Measurements from ENCODE around the gene HLA-DOB.
A peak's percentile ranks its signal among the peaks of the same experiment; 100 is the strongest.

The HLA-DOB gene

DNA sequence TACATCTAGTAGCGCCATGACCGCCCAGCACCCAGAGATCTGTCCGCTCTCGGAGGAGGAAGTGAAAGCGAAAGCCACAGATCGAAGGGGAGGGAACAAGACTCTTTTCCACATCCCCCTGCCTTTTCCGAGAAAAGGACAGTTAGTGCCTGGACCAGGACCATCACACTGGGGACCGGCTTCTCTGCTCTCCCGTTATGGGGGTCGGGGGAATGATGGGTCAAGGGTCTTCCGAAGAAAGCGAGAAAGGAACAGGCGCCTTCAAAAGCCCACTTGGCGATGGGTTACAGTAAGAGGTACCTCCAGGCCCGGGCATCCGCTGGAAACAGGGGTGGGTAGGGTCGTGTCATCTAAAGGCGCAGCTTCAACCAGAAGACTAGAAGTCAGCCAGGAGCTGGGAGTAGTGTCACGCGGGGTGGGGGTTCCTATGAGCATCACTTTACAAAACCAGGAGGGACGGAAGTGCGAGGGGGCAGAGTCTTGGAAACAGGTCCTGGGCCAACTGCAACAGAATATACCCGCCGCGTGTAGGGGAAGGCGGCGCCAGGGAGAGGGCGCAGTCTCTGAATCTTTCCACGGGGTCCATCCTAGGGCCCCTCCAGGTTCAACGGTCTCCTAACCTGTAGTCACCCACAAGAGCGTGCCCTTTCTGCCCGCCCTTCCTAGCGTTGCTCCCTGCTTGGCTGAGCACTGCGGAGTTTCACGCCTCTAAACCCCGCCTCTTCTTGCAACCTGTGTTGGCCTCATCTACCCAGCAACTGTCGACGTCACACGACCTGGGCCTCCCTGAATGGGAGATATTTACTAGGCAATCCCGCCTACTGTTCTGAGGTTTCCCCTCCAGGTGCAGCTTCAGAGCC, 27.4 kb upstream of the HLA-DOB start, which contains the start of gene PSMB8:
TSS of gene PSMB8 (minus strand) at position 69 of the 860 bp plus-strand sequence. CDS start at position 18, 51 bp downstream.
- DNase-seq = peak; percentile 37 to 95 (median 86)

DNA sequence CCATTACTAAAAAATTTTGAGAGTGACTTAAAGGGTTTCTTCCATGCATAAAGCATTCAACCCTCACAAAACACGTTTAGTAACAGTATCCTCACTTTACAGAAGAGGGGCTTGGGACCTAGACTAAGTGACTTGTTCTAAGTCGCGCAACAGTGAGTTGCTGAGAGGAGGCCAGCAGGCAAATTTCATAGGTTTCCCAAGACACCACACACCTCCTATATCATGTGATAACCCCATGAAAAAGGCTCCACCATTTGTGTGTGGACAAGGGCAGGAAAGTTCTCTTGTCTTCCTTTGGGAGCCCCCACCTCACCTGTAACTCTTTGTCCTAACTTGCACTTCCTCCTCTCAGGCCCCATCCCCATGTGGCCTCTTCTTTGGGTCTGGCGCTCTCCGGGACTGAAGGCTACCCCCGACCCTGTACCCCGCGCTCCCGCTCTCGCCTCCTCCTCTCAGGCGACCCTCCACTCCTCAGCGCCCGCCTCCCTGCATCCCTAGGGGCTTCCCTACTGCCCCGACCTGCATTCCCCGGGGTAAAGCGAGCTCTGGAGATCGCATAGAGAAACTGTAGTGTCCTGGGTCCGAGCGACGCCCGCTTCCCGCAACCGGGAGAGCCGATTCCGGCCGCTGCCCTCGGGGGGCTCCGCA, 26.7 kb upstream of the HLA-DOB start:
- DNase-seq = peak in 4 of 51 donors; percentile 6 to 50 (median 35)

DNA sequence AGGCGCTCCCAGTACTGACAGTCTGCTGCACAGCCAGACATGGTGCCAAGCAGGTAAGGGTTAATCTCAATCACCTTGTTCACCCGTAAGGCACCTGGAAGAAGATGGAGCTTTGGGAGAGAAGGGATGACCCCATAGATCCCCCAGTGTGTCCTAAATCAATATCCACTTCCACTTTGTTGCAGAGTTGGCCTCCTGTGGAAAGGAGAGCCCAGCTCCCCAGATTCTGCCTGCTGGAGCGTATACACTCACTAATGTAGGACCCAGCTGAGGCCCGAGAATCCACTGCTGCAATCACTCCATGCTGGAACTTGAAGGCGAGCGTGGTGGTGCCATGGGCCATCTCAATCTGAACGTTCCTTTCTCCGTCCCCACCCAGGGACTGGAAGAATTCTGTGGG, 25.9 kb upstream of the HLA-DOB start:
- DNase-seq = no peak

DNA sequence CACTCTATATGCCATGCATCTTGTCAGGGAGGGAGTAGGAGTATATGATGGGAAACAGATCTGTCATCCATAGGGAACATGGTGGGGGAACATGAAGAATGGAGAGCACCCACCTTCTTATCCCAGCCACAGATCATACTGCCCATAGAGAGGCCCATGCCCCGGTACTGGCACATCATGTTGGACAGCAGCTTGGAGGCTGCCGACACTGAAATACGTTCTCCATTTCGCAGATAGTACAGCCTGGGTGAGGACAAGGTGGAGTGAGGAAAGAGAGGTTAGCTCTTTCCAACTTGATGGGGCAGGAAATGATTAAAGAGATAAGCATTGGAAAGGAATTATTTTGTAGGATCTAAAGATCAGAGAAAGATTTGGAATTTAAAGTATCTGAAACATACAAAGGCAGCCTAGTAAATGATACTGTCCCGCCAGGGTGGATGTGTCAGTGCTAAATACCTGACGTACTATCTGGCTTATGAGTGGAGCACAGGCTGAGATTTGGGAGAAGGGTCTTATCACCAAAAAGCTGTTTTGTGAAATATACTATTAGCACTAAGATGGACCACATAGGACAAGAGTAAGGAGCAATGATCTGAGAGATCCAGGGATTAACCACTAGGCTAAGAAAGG, 25.3 kb upstream of the HLA-DOB start:
- no peak for DNase-seq

DNA sequence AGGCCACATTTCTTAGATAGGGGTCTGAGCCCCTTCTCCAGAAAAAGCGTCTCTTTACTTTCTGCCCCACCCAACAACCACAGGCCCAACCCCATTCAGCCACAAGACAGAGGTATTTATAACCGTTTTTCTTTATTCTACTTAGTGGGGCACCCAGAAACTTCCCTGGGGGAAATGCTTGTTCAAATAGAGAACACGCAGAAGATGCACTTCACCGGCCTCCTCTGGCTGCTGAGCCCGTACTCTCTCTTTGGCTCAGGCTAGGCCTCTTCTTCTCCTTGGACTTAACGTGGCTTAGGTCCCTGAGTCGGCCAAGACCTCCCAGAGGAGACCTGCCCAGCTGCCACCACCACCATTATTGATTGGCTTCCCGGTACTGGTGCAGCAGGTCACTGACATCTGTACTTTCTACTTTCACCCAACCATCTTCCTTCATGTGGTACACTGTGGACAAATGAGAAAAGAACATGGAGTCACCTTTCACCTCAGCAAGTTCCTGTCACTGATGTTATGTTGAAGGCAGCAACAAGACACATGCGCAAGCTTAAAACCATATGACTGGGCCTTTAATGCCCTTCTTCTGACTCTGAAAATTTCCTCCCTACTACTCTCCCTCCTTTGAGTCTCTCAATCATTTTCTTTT, 23.9 kb upstream of the HLA-DOB start:
- DNase-seq = no peak

DNA sequence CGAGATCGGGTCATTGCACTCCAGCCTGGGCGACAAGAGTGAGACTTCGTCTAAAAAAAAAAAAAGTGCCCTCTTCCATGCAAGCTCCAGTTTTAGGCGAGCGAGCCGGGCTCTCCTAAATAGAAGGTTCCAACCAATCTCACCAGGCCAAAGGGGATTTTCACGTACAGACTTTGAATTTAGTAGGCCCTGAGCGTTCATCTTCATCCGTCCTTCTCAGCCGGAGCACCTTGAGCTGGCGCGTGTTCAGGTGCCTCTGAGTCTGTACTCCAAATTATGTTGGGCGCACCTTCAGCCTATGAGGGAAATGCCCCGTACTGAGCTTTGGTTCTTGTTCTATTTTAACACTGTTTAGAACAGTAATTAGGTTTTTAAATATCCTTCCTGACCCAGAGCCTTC, 22.6 kb upstream of the HLA-DOB start:
- DNase-seq = no peak

DNA sequence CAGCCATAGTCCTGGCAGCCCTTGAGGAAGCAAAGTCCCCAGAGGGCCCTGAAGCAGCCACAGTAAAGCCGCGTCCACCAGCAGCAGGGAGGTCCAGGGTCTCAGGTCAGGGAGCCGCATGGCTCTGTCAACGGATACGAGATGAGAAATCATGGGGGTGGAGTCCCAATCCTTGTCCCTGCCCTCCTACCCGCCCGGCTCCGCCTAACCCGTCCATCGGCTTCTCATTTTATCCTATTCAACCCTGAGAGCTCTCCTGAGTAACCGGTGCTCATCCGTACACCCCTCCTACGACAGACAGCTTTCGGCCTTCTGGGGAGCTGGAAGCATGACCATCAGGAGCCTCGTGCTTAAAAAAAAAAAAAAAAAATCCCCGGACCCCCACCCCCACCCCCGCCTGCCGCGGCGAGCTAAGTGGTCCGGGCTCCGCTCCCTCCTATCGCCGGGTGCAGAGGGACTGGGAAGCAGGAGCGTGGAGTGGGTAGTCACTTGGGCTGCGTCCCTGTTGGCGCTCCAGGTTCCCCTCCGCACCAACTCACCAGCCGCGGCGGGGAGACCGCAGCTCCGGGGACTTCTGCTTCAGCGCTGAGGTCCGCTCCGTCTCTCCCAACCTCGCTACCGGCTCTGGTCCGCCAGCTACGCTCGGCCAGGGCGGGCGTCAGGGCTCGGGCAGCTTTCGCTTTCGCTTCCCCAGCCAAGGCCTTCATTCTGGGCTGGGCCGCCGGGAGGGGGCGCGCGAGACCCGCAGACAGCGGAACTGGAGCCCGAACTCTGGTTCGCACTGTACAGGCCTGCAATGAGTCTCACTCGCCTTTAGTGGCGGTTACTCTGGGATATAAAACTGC, 21.5 kb upstream of the HLA-DOB start, which contains the start of gene TAP2:
TSS of gene TAP2 (minus strand) at position 626 of the 845 bp plus-strand sequence. CDS start at position 120, 506 bp downstream.
- peak; percentile 33 to 98 (median 90) for DNase-seq

DNA sequence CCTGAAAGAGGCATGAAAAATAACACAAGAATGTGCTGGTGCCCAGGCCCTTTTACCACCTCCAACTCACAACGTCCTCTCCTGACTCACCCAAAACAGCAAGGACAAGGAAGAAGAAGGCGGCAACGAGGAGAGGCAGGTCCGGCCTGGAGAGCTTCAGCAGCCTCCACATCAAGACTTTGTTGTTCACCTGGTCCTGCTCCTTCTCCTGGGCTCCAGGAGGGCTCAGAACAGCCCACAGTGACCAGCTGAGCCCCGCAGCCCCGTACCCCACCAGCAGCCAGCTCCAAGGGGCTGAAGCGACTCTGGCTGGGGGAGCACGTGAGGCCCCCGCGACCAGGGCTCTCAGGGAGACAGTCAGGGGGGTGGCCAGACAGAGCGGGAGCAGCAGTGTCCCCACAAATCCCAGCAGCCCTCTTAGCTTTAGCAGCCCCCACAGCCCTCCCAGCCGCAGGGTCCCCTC, 20.9 kb upstream of the HLA-DOB start:
- DNase-seq = peak in 4 of 51 donors; percentile 9 to 53 (median 27)

DNA sequence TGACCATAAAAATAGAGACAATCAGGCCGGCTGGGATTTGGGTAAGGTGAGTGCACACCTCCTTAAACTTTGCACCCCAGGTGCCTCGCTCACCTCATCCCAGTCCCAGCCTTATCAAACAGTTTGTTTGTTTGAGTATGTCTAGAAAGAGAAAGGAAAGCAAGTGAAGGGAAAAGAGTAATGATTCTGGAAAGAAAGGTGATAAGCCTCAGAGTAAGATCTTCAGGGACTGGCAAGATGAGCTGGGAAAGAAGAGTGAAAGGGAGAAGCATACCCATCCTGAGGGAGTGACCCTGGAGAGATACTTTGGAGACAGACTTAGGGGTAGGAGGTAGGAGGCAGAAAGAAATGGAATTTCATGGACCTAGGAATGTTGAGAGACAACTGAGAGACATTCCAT, 20.1 kb upstream of the HLA-DOB start:
- DNase-seq = no peak

DNA sequence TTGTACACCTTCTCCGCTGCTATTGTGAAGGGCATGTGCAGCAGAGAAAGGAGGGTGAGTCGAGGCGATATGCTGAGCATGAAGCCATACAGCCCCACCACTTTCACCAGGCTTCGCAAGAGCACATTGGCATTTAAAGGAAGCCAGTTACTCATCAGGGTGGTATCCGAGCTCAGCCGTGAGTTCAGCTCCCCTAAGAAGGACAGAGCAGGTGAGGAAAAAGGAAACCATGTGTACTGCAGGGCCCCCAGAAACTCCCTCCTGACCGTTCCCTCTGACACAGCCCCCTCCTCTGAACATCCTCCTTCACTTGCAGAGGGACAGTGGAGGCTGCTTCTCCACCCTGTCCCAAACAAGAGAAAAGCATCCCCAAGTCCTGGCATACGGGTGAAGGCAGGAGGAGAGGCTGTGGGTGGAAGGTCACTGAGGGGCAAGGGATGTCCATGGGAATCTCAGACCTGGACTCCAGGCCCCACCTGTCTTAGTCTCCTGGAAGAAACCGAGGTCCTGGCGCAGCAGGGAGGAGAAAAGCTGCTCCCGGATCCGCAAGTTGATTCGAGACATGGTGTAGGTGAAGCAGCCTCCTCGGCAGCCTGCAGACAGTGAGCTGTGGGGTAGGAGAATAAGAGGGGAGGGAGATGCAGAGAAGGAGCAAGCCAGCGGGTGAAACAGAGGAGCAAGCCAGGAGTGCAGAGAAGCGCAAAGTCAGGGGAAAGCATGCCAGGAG, 18.5 kb upstream of the HLA-DOB start:
- no peak for DNase-seq

DNA sequence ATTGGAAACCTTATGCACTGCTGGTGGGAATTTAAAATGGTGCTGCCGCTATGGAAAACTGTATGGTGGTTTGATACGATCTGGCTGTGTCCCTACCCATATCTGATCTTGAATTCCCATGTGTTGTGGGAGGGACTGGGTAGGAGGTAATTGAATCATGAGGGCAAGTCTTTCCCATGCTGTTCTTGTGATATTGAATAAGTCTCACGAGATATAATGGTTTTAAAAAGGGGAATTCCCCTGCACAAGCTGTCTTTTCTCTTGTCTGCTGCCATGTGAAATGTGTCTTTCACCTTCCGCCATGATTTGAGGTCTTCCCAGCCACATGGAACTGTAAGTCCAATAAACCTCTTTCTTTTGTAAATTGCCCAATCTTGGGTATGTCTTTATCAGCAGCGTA, 16.9 kb upstream of the HLA-DOB start:
- DNase-seq = no peak

DNA sequence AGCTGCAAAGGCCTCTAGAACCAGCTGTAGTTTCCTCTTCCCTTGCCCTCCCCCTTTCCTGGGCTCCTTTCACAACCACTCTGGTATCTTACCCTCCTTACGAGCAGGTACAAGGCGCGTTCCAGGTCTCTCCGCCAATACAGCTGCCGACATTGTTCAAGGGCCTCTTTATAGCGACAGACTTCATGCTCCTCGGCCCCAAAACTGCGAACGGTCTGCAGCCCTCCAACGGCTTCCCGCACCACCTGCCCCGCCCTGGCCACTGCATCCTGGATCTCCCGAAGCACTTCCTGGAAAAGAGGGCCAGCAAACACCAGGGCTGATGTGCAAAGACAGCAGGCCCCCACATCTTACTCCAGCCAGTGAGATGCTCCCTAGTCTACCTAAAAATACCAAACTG, 15.7 kb upstream of the HLA-DOB start:
- DNase-seq = no peak

DNA sequence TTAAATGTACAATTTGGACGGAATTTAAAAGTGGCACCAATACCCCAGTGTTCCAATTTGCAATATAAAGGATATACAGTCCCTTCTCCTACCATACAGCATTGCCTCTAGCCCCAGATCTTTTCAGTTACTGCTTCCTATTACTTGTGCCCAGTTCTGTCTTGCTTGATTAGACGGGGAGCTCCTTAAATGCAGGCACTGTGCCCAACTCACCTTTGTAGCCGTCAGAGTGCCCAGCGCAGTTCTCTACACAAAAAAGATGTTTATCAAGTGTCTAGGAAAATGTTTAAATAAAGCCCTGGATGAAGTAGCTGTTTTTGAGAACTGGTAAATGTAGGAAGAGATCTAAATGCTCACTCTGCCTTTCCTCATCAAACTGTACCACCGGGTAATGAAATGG, 14.1 kb upstream of the HLA-DOB start:
- no peak for DNase-seq

DNA sequence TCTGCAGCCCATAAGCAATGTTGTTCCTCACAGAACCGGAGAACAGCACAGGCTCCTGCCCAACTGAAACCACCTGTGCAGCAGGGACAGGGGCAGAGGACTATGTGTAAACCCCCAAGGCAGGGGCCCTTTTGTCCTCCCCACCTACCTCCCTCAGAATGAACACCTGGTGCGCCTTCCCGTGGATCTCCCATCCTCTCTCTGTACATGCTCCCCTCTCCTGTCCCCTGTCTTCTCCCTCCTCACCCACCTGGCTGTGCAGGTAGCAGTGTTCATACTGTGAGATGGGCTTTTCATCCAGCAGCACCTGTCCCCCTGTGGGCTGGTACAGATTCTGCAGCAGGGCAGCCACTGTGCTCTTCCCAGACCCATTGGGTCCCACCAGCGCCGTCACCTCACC, 13.2 kb upstream of the HLA-DOB start:
- DNase-seq = no peak

DNA sequence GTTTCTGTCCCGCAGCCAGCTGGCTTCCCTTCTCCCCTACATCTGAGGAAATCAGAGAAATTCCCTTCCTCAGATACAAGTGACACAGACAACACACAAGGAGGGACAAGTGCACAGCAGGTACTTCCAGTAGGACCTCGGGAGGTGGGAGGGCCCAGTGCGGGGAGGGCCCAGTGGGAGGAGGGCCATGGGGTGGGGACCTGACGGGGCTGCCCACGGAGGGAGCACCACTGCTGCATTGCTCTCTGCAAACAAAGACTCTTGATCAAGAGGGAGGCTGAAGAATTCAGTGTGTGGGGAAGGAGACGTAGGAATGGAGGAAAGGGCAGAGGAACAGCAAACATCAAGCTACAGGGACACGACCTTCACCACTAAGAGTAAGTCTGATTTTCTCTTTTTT, 12.7 kb upstream of the HLA-DOB start:
- DNase-seq = no peak

DNA sequence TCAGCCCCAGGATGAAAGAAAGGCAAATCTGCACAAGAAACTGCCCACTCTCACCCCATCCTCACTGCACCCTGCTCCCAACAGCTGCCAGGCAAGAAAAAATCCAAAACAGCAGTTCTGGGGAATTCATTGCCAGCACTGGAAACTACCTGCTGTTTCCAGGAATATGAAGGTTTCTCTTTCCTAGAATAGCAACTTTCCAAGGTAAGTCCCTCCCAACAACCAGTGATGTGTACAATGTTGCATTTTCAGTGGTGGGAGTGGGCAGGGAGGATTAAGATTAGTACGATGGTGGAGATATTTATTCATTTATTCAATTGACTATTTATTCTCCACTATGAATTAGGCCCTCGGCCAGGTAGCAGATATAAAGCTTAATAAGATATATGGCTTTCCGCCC, 10.2 kb upstream of the HLA-DOB start:
- DNase-seq = no peak

DNA sequence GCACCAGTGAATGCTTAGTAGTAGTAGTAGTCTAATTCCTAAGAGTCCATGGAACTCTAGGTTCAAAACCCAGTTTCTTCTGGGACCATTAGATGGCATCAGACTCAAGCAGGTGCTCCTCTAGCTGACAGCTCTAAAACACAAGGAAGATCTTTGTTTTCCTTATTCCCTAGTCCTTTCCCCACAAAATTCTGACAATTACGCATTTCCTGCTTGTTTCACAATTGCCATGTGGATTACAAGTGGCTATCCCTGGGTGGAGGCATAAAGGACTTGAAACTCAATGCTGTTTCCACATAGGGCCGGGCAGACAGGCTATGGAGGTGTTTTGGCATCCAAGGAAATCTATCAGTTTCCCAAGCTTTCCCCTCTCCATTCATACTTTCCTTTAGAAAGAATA, 9.2 kb upstream of the HLA-DOB start:
- DNase-seq = peak in 1 of 51 donors; percentile 7

DNA sequence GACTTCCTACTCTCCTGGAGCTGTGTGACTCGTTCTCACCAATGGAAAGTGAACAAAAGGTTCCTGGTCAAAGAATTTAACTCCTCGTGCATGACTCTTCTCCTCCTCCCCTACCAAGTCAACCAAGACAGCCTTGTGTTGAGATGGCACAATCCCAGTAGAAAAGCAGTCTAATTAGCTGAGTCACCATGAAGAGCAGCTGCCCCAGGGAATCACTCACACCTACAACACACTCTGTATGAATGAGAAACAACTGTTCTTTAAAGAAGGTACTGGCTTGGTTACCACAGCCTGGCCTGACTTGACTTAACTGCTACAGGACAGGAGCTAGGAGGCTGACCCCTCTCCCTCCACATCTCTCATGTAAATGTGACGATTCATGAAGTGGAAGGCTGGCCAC, 2.9 kb upstream of the HLA-DOB start:
- peak in 1 of 51 donors; percentile 13 for DNase-seq

DNA sequence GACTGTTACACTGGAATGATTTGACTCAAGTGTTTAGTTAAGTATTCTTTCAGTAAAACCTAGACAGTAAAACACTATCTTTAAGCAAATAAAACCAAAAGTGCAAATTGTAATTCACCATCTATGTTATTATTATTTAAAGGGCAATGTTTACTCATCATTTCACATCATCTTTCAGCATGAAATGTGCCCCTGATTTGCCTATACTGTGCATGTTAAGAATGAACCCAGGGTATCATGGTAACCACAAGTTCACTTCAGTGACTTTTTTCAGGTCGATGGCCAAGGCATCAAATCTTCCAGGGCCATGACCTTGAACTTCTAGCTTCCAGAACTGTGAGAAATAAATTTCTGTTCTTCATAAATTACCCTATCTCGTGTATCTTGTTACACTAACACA, 2.1 kb upstream of the HLA-DOB start:
- no peak for DNase-seq

DNA sequence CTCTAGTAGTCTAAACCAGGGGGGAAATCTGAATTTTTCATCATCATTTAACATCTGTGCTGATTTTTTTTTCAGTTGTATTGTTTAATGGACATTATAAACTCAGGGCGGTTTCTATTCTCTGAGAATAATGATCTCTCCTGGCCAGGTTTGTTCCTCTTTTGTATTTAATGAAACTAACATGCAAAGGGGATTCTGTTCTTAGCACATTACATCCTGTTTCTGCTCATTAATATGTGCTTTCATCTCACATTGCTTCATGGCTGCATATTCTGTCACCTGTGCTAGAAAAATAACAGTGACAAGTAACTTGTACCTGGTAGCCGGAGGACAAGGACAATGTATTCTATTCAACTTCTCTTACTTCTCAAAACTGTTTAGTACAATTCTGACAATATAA, 806 bp downstream of the HLA-DOB start:
- no peak for DNase-seq

Measured in hypothalamus (tissue), 51 donors.